ENCODE data around the gene LZTR1. TPM values are rescaled to one million over a fixed set of nuclear protein-coding genes. Genes with fewer than 3 reads are reported as not detected.
A peak's percentile ranks its signal among the peaks of the same experiment; 100 is the strongest.
"Not testable (repeated sequence)": the region's sequence is repeated elsewhere in the genome, so short reads cannot be mapped to it uniquely, and the experiment has no call there.

Gene LZTR1
- total RNA-seq, 4 donors from 2014 or later: 40.2 to 90.5 (median 59.3) TPM

GRCh38 chr22:20937031-20937793 is 44.9 kb upstream of the LZTR1 start:
- H3K4me1 ChIP-seq: peaks cover 21 to 56% (median 35%) of the 10 kb centered on the region in 4 donors
- H3K9me3 ChIP-seq: no peaks in the 10 kb centered on the region
- no peak for TF ChIP-seq POLR2AphosphoS5 (IDR thresholded peaks at IDR 0.05)
- TF ChIP-seq EP300 (IDR thresholded peaks at IDR 0.05; ENCODE audit: low read depth): no peak
- no peak for TF ChIP-seq POLR2A (IDR thresholded peaks at IDR 0.05)
- no peak for TF ChIP-seq CTCF (IDR thresholded peaks at IDR 0.05)
- 50% methylated on average over 12 of the region's 12 CpGs; no CpG with 5 or more reads in 1 of the 2 donors for WGBS, 2 donors (ENCODE audit: low coverage in 1 of 2)
- no peaks in the 10 kb centered on the region for H3K27me3 ChIP-seq
- in situ Hi-C loops (cut with MboI; ENCODE audit: low pct_ligation_motif_present in 1 of 4, low pct_unique_long_range_greater_than_20kb in 1 of 4, low sequenced_read_pairs in 3 of 4): no loop called here
- H3K27ac ChIP-seq: peak overlapping the region; percentile 3 to 57 (median 20)
- H3K36me3 ChIP-seq: peaks cover 0 to 17% (median 7%) of the 10 kb centered on the region in 4 donors
- no peak for DNase-seq
- intact Hi-C loops (cut with DNase I; ENCODE audit: low total_unique reads): no loop called here
- no peak overlapping the region for H3K4me3 ChIP-seq

- TF ChIP-seq POLR2AphosphoS5 (IDR thresholded peaks at IDR 0.05) (no peak), EP300 (IDR thresholded peaks at IDR 0.05; ENCODE audit: low read depth) (no peak), POLR2A (IDR thresholded peaks at IDR 0.05) (no peak), CTCF (IDR thresholded peaks at IDR 0.05) (no peak)
- Histone ChIP-seq H3K4me3 (no peak overlapping the region), H3K27ac (peak overlapping the region in 3 of 4 donors; percentile 3 to 57 (median 8)), H3K27me3 (no peaks in the 10 kb centered on the region), H3K9me3 (no peaks in the 10 kb centered on the region), H3K4me1 (peaks cover 21 to 57% (median 36%) of the 10 kb centered on the region in 4 donors), H3K36me3 (peaks cover 0 to 17% (median 7%) of the 10 kb centered on the region in 4 donors)
- in situ Hi-C loops (cut with MboI; ENCODE audit: low pct_ligation_motif_present in 1 of 4, low pct_unique_long_range_greater_than_20kb in 1 of 4, low sequenced_read_pairs in 3 of 4) (no loop called here), intact Hi-C loops (cut with DNase I; ENCODE audit: low total_unique reads) (no loop called here)
- 78 to 90% methylated on average over 6 to 8 of the region's 8 CpGs for WGBS, 2 donors (ENCODE audit: low coverage in 1 of 2)
- DNase-seq: no peak
Observed at GRCh38 chr22:20937794-20938671, 44.1 kb upstream of the LZTR1 start.

GRCh38 chr22:20939457-20940185 is 42.5 kb upstream of the LZTR1 start:
- H3K4me3 ChIP-seq; H3K27ac ChIP-seq; DNase-seq; in situ Hi-C loops (cut with MboI; ENCODE audit: low pct_ligation_motif_present in 1 of 4, low pct_unique_long_range_greater_than_20kb in 1 of 4, low sequenced_read_pairs in 3 of 4); intact Hi-C loops (cut with DNase I; ENCODE audit: low total_unique reads); H3K9me3 ChIP-seq; H3K27me3 ChIP-seq: not testable (repeated sequence)
- peaks cover 24 to 67% (median 36%) of the 10 kb centered on the region in 4 donors for H3K4me1 ChIP-seq
- peaks cover 0 to 11% (median 5%) of the 10 kb centered on the region in 4 donors for H3K36me3 ChIP-seq
- WGBS, 2 donors (ENCODE audit: low coverage in 1 of 2): 84 to 94% methylated on average over 4 to 14 of the region's 14 CpGs

GRCh38 chr22:20940186-20940651 is 41.9 kb upstream of the LZTR1 start:
- intact Hi-C loops (cut with DNase I; ENCODE audit: low total_unique reads): no loop called here
- Histone ChIP-seq H3K9me3 (no peaks in the 10 kb centered on the region), H3K27me3 (no peaks in the 10 kb centered on the region), H3K4me3 (no peak overlapping the region), H3K4me1 (peaks cover 27 to 73% (median 35%) of the 10 kb centered on the region in 4 donors), H3K36me3 (peaks cover 0 to 6% (median 2%) of the 10 kb centered on the region in 4 donors), H3K27ac (no peak overlapping the region)
- DNase-seq: no peak
- 72 to 73% methylated on average over 2 to 3 of the region's 3 CpGs for WGBS, 2 donors (ENCODE audit: low coverage in 1 of 2)
- in situ Hi-C loops (cut with MboI; ENCODE audit: low pct_ligation_motif_present in 1 of 4, low pct_unique_long_range_greater_than_20kb in 1 of 4, low sequenced_read_pairs in 3 of 4): no loop called here
- no peak for TF ChIP-seq POLR2AphosphoS5 (IDR thresholded peaks at IDR 0.05)
- TF ChIP-seq POLR2A (IDR thresholded peaks at IDR 0.05): no peak
- no peak for TF ChIP-seq CTCF (IDR thresholded peaks at IDR 0.05)
- no peak for TF ChIP-seq EP300 (IDR thresholded peaks at IDR 0.05; ENCODE audit: low read depth)

Measured in transverse colon (tissue), 4 donors.